AG04450 (cell line): Measurements from ENCODE around the gene OXTR. TPM values are rescaled to one million over a fixed set of nuclear protein-coding genes. Genes with fewer than 3 reads are reported as not detected.

ENCODE experiments used
- CTCF ChIA-PET: fragments of 300-600, 350-600 bp; formaldehyde crosslinking; extraction: SDS; loops from one replicate; lab custom pipeline; 2022; ENCODE audit warnings: antibody characterized with exemption, inconsistent platforms; lab: Charles Lee
- POLR2A ChIA-PET: fragments of 350-600 bp; formaldehyde crosslinking; extraction: SDS; loops from one replicate; lab custom pipeline; 2021; ENCODE audit warnings: antibody characterized with exemption, inconsistent platforms; lab: Yijun Ruan, JAX
- DNase-seq: peaks from one replicate; pipeline ENCODE4 v3.0.0-alpha.2; 2011; ENCODE audit warnings: low read depth, low spot score
- H3K27ac ChIP-seq: one replicate; pipeline ENCODE4 v1.5.1; 2012; ENCODE audit warnings: low read depth, low read length, control low read depth
- H3K27me3 ChIP-seq: one replicate; pipeline ENCODE4 v1.6.0; 2012; ENCODE audit warnings: low read length; ENCODE audit not compliant: control insufficient read depth, insufficient read depth
- H3K4me3 ChIP-seq: 2 replicates; pipeline ENCODE4 v1.5.1; 2011; ENCODE audit warnings: mild to moderate bottlenecking, low read depth, low read length, control low read depth
- H3K9me3 ChIP-seq: 2 replicates; pipeline ENCODE4 v1.5.1; 2012; ENCODE audit warnings: low read length; ENCODE audit not compliant: control insufficient read depth, insufficient read depth
- CTCF ChIP-seq: IDR thresholded peaks from 2 replicates; pipeline ENCODE4 v1.5.1; 2011; ENCODE audit warnings: low read depth, low read length, control low read depth, inconsistent platforms
- polyA plus RNA-seq: library from polyadenylated mRNA; depleted of rRNA; stranded (reverse); fragments of >200 nt; gene quantifications from 2 replicates; pipeline ENCODE4 v1.2.3, GENCODE V29; 2011

The OXTR gene
- polyA plus RNA-seq, 1 experiment = 58.7 TPM

- H3K27ac ChIP-seq = no peak overlapping the region
- CTCF ChIA-PET = interaction anchor here (1.5 kb wide), 1 partner anchor 10 kb away, joined by 4 read pairs; the partner anchor contains the start of gene OXTR
- no peak for DNase-seq
- H3K27me3 ChIP-seq = no peaks in the 10 kb centered on the region
- no peak for TF ChIP-seq CTCF
- POLR2A ChIA-PET = no interaction called here
- no peak overlapping the region for H3K4me3 ChIP-seq
- H3K9me3 ChIP-seq = no peaks in the 10 kb centered on the region
Observed at GRCh38 chr3:8760091-8760490, 9.3 kb downstream of the OXTR start.

- DNase-seq = no peak
- ChIA-PET CTCF (interaction anchor here (0.8 to 1.3 kb wide), 3 partner anchors 9 to 96 kb away, joined by 3 to 9 read pairs (median 5); partner anchors contain the start of gene OXTR), POLR2A (interaction anchor here (0.6 kb wide), 1 partner anchor 29 kb away, joined by 3 read pairs; no protein-coding TSS in a partner anchor)
- Histone ChIP-seq H3K9me3 (no peaks in the 10 kb centered on the region), H3K27me3 (no peaks in the 10 kb centered on the region), H3K27ac (no peak overlapping the region), H3K4me3 (no peak overlapping the region)
- no peak for TF ChIP-seq CTCF
Observed at GRCh38 chr3:8759038-8759707, 10.2 kb downstream of the OXTR start.

- no peaks in the 10 kb centered on the region; the same call in 1 of the 2 replicates for H3K9me3 ChIP-seq
- ChIA-PET POLR2A (no interaction called here), CTCF (interaction anchor here (0.6 kb wide), 1 partner anchor 12 kb away, joined by 3 read pairs; the partner anchor contains the start of gene OXTR)
- H3K27ac ChIP-seq = no peak overlapping the region
- TF ChIP-seq CTCF = no peak
- DNase-seq = no peak
- H3K27me3 ChIP-seq = no peaks in the 10 kb centered on the region
- H3K4me3 ChIP-seq = no peak overlapping the region
Observed at GRCh38 chr3:8757551-8758518, 11.6 kb downstream of the OXTR start.

- Histone ChIP-seq H3K9me3 (no peaks in the 10 kb centered on the region; the same call in 1 of the 2 replicates), H3K27me3 (no peaks in the 10 kb centered on the region), H3K27ac (no peak overlapping the region), H3K4me3 (no peak overlapping the region)
- no peak for DNase-seq
- ChIA-PET CTCF (interaction anchor here (4.0 kb wide), 1 partner anchor 13 kb away, joined by 28 read pairs; the partner anchor contains the start of gene OXTR), POLR2A (no interaction called here)
- no peak for TF ChIP-seq CTCF
Observed at GRCh38 chr3:8756671-8757070, 12.7 kb downstream of the OXTR start.
